Measurements from ENCODE around the gene SPRY4. TPM values are rescaled to one million over a fixed set of nuclear protein-coding genes. Genes with fewer than 3 reads are reported as not detected.
"Not testable (repeated sequence)": the region's sequence is repeated elsewhere in the genome, so short reads cannot be mapped to it uniquely, and the experiment has no call there.

SPRY4 gene
- total RNA-seq = 1 to 10 TPM; 1.1 to 1.4 TPM
- not detected for polyA plus RNA-seq

- H3K4me1 Mint-ChIP-seq = peaks cover 14 to 31% (median 22%) of the 10 kb centered on the region in 3 donors
- H3K4me1 ChIP-seq (ENCODE audit: insufficient read depth, low read length) = peaks cover 25% of the 10 kb centered on the region
- DNase-seq = peak; percentile 54 to 86 (median 81)
- peak within 1 kb of the TSS; percentile 56 for H3K4me3 ChIP-seq (ENCODE audit: low read length)
- ChIA-PET CTCF (interaction anchor here (0.7 to 2.1 kb wide), 5 partner anchors 9 to 310 kb away, joined by 3 to 5 read pairs (median 3); no protein-coding TSS in a partner anchor), POLR2A (interaction anchor here (0.6 to 1.1 kb wide), 2 partner anchors 33 to 939 kb away, joined by 3 read pairs; no protein-coding TSS in a partner anchor)
- H3K4me3 Mint-ChIP-seq = peak within 1 kb of the TSS; percentile 78 to 93 (median 87)
- peaks cover 40 to 70% of the 10 kb centered on the region in 2 donors for H3K27me3 Mint-ChIP-seq
- H3K27ac Mint-ChIP-seq = peak within 1 kb of the TSS in 4 of 8 donors; percentile 29 to 80 (median 66)
- H3K36me3 Mint-ChIP-seq = peaks cover 0 to 6% (median 0%) of the 10 kb centered on the region in 3 donors
- no peaks in the 10 kb centered on the region for H3K9me3 ChIP-seq (ENCODE audit: low read length)
- H3K36me3 ChIP-seq (ENCODE audit: insufficient read depth, low read length) = no peaks in the 10 kb centered on the region
- no peaks in the 10 kb centered on the region for H3K9me3 Mint-ChIP-seq
- peaks cover 23% of the 10 kb centered on the region for H3K27me3 ChIP-seq (ENCODE audit: insufficient read depth, low read length, poor library complexity, severe bottlenecking)
- peak within 1 kb of the TSS; percentile 55 for H3K27ac ChIP-seq (ENCODE audit: low read depth, low read length)
These were observed at the start of gene SPRY4 for GRCh38 chr5:142324871-142325724. TSS of gene SPRY4 (minus strand) at chr5:142325021. CDS start at chr5:142315108, 9,913 bp downstream.

GRCh38 chr5:142368529-142368928, 43.7 kb upstream of the SPRY4 start:
- H3K36me3 ChIP-seq (ENCODE audit: insufficient read depth, low read length) = no peaks in the 10 kb centered on the region
- POLR2A ChIA-PET = no interaction called here

GRCh38 chr5:142366007-142366406, 41.2 kb upstream of the SPRY4 start:
- H3K27me3 Mint-ChIP-seq = peaks cover 0 to 3% of the 10 kb centered on the region in 2 donors
- no peaks in the 10 kb centered on the region for H3K36me3 Mint-ChIP-seq
- DNase-seq = no peak
- H3K9me3 Mint-ChIP-seq = peaks cover 0 to 2% (median 0%) of the 10 kb centered on the region in 5 donors
- no peaks in the 10 kb centered on the region for H3K27me3 ChIP-seq (ENCODE audit: insufficient read depth, low read length, poor library complexity, severe bottlenecking)
- CTCF ChIA-PET = no interaction called here
- H3K27ac ChIP-seq (ENCODE audit: low read depth, low read length) = no peak overlapping the region
- no peaks in the 10 kb centered on the region for H3K36me3 ChIP-seq (ENCODE audit: insufficient read depth, low read length)
- peaks cover 3 to 5% (median 4%) of the 10 kb centered on the region in 3 donors for H3K4me1 Mint-ChIP-seq
- H3K4me1 ChIP-seq (ENCODE audit: insufficient read depth, low read length) = no peaks in the 10 kb centered on the region
- POLR2A ChIA-PET = interaction anchor here (0.7 kb wide), 1 partner anchor 10 kb away, joined by 5 read pairs; no protein-coding TSS in a partner anchor
- H3K4me3 Mint-ChIP-seq = no peak overlapping the region
- no peak overlapping the region for H3K4me3 ChIP-seq (ENCODE audit: low read length)
- H3K9me3 ChIP-seq (ENCODE audit: low read length) = no peaks in the 10 kb centered on the region
- H3K27ac Mint-ChIP-seq = no peak overlapping the region

More at GRCh38 chr5:142368529-142368928, 43.7 kb upstream of the SPRY4 start:
- Histone ChIP-seq H3K27ac (ENCODE audit: low read depth, low read length) (no peak overlapping the region), H3K27me3 (ENCODE audit: insufficient read depth, low read length, poor library complexity, severe bottlenecking) (no peaks in the 10 kb centered on the region), H3K4me3 (ENCODE audit: low read length) (no peak overlapping the region), H3K9me3 (ENCODE audit: low read length) (no peaks in the 10 kb centered on the region), H3K4me1 (ENCODE audit: insufficient read depth, low read length) (no peaks in the 10 kb centered on the region)
- H3K36me3 Mint-ChIP-seq = no peaks in the 10 kb centered on the region
- DNase-seq = no peak
- H3K9me3 Mint-ChIP-seq = peaks cover 0 to 2% (median 0%) of the 10 kb centered on the region in 5 donors
- peaks cover 0 to 4% (median 4%) of the 10 kb centered on the region in 3 donors for H3K4me1 Mint-ChIP-seq
- H3K27ac Mint-ChIP-seq = no peak overlapping the region
- peaks cover 0 to 3% of the 10 kb centered on the region in 2 donors for H3K27me3 Mint-ChIP-seq
- H3K4me3 Mint-ChIP-seq = no peak overlapping the region
- CTCF ChIA-PET = interaction anchor here (0.8 kb wide), 1 partner anchor 11 kb away, joined by 3 read pairs; no protein-coding TSS in a partner anchor

- no peak overlapping the region for H3K27ac ChIP-seq (ENCODE audit: low read depth, low read length)
- H3K36me3 ChIP-seq (ENCODE audit: insufficient read depth, low read length) = no peaks in the 10 kb centered on the region
- H3K27me3 Mint-ChIP-seq = peaks cover 0 to 4% of the 10 kb centered on the region in 2 donors
- CTCF ChIA-PET = no interaction called here
- H3K9me3 Mint-ChIP-seq = peaks cover 0 to 2% (median 0%) of the 10 kb centered on the region in 5 donors
- peaks cover 8% of the 10 kb centered on the region for H3K4me1 ChIP-seq (ENCODE audit: insufficient read depth, low read length)
- POLR2A ChIA-PET = no interaction called here
- no peak for DNase-seq
- H3K36me3 Mint-ChIP-seq = no peaks in the 10 kb centered on the region
- peak overlapping the region in 1 of 8 donors; percentile 68 for H3K27ac Mint-ChIP-seq
- no peaks in the 10 kb centered on the region for H3K9me3 ChIP-seq (ENCODE audit: low read length)
- H3K4me3 ChIP-seq (ENCODE audit: low read length) = no peak overlapping the region
- H3K27me3 ChIP-seq (ENCODE audit: insufficient read depth, low read length, poor library complexity, severe bottlenecking) = no peaks in the 10 kb centered on the region
- no peak overlapping the region for H3K4me3 Mint-ChIP-seq
- peaks cover 10 to 19% (median 18%) of the 10 kb centered on the region in 3 donors for H3K4me1 Mint-ChIP-seq
These were observed 39.7 kb upstream of the SPRY4 start for GRCh38 chr5:142364251-142365145.

- Histone ChIP-seq H3K4me3 (ENCODE audit: low read length) (no peak overlapping the region), H3K27me3 (ENCODE audit: insufficient read depth, low read length, poor library complexity, severe bottlenecking) (no peaks in the 10 kb centered on the region), H3K9me3 (ENCODE audit: low read length) (no peaks in the 10 kb centered on the region), H3K36me3 (ENCODE audit: insufficient read depth, low read length) (no peaks in the 10 kb centered on the region), H3K27ac (ENCODE audit: low read depth, low read length) (no peak overlapping the region), H3K4me1 (ENCODE audit: insufficient read depth, low read length) (peaks cover 16% of the 10 kb centered on the region)
- ChIA-PET POLR2A (no interaction called here), CTCF (no interaction called here)
- H3K4me3 Mint-ChIP-seq = no peak overlapping the region
- H3K9me3 Mint-ChIP-seq = peaks cover 0 to 2% (median 0%) of the 10 kb centered on the region in 5 donors
- no peak for DNase-seq
- H3K36me3 Mint-ChIP-seq = no peaks in the 10 kb centered on the region
- peaks cover 11 to 27% (median 23%) of the 10 kb centered on the region in 3 donors for H3K4me1 Mint-ChIP-seq
- no peak overlapping the region for H3K27ac Mint-ChIP-seq
- H3K27me3 Mint-ChIP-seq = peaks cover 0 to 4% of the 10 kb centered on the region in 2 donors
These were observed 38.8 kb upstream of the SPRY4 start for GRCh38 chr5:142363619-142363963.

GRCh38 chr5:142362193-142362592, 37.4 kb upstream of the SPRY4 start:
- H3K4me3 Mint-ChIP-seq; H3K27ac ChIP-seq (ENCODE audit: low read depth, low read length); DNase-seq; H3K27me3 Mint-ChIP-seq; H3K4me3 ChIP-seq (ENCODE audit: low read length); POLR2A ChIA-PET; H3K9me3 ChIP-seq (ENCODE audit: low read length); H3K27me3 ChIP-seq (ENCODE audit: insufficient read depth, low read length, poor library complexity, severe bottlenecking); H3K36me3 ChIP-seq (ENCODE audit: insufficient read depth, low read length); H3K36me3 Mint-ChIP-seq; H3K27ac Mint-ChIP-seq; H3K9me3 Mint-ChIP-seq: not testable (repeated sequence)
- H3K4me1 Mint-ChIP-seq = peaks cover 24 to 37% (median 37%) of the 10 kb centered on the region in 3 donors
- CTCF ChIA-PET = interaction anchor here (0.8 kb wide), 1 partner anchor 50 kb away, joined by 3 read pairs; no protein-coding TSS in a partner anchor
- peaks cover 29% of the 10 kb centered on the region for H3K4me1 ChIP-seq (ENCODE audit: insufficient read depth, low read length)

GRCh38 chr5:142360607-142361120, 35.8 kb upstream of the SPRY4 start:
- POLR2A ChIA-PET = no interaction called here
- peak overlapping the region in 1 of 8 donors; percentile 47 for H3K27ac Mint-ChIP-seq
- H3K27me3 Mint-ChIP-seq = peaks cover 0 to 3% of the 10 kb centered on the region in 2 donors
- peaks cover 33 to 47% (median 44%) of the 10 kb centered on the region in 3 donors for H3K4me1 Mint-ChIP-seq
- Histone ChIP-seq H3K27me3 (ENCODE audit: insufficient read depth, low read length, poor library complexity, severe bottlenecking) (no peaks in the 10 kb centered on the region), H3K4me3 (ENCODE audit: low read length) (no peak overlapping the region), H3K27ac (ENCODE audit: low read depth, low read length) (no peak overlapping the region), H3K36me3 (ENCODE audit: insufficient read depth, low read length) (no peaks in the 10 kb centered on the region), H3K9me3 (ENCODE audit: low read length) (no peaks in the 10 kb centered on the region), H3K4me1 (ENCODE audit: insufficient read depth, low read length) (peaks cover 39% of the 10 kb centered on the region)
- no peak for DNase-seq
- CTCF ChIA-PET = no interaction called here
- no peaks in the 10 kb centered on the region for H3K36me3 Mint-ChIP-seq
- no peak overlapping the region for H3K4me3 Mint-ChIP-seq
- H3K9me3 Mint-ChIP-seq = peaks cover 0 to 2% (median 0%) of the 10 kb centered on the region in 5 donors
